HG03442 (cell line): ENCODE measurements around the gene APOD.

Experiments
- ATAC-seq: cut with Tn5 transposase; IDR thresholded peaks from one replicate; pipeline ENCODE4 v1.9.1; 2021; ENCODE audit warnings: mild to moderate bottlenecking, moderate library complexity; ENCODE audit not compliant: unreplicated experiment

The APOD gene

DNA sequence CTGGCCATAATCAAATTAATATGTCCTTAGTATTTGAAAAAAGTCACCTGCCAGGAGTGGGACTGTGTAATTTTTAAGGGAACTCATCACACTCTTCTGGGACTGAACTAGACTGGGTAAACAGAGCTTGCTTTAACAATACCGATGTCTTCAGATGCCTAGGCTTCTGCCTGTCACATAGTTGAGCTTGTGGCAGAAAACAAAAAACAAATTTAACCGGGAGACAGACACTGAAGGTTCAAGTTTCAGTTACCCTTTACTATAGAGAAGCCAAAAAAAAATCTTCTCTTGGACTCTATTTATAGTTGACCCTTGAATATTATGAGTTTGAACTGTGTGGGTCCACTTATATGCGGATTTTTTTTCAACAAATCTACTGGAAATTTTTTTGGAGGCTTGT is 51.4 kb downstream of the APOD start:
- ATAC-seq: no peak

- ATAC-seq: no peak
Observed at GRCh38 chr3:195531683-195532082, 52.1 kb downstream of the APOD start.

DNA sequence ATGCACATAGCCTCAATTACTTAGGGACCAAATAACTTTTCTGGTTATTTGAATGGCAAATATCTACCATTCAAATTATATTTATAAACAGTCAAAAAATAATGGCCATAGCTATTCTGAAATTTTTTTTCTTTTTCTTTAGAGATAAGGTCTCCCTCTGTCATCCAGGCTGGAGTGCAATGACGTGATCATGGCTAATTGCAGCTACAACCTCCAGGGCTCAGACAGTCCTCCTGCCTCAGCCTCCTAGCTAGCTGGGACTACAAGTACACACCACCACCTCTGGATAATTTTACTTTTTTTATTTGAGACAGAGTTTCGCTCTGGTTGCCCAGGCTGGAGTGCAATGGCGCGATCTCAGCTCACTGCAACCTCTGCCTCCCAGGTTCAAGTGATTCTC is 57.2 kb downstream of the APOD start:
- ATAC-seq: no peak

- ATAC-seq: no peak
Observed at GRCh38 chr3:195524171-195524896, 59.4 kb downstream of the APOD start.

GRCh38 chr3:195522254-195523023 is 61.3 kb downstream of the APOD start:
- ATAC-seq: no peak
